Spleen (tissue), 10 donors: ENCODE data around the gene GPN2. TPM values are rescaled to one million over a fixed set of nuclear protein-coding genes. Genes with fewer than 3 reads are reported as not detected.

Source experiments
- polyA plus RNA-seq, 3 donors: library from polyadenylated mRNA; stranded (reverse); fragments of 200-250 nt; gene quantifications; one replicate each; pipeline ENCODE4 v1.2.1, GENCODE V29; 2013
- total RNA-seq, 7 donors: library from RNA; depleted of rRNA in 3 of 7; stranded (reverse); fragments of >200 nt in 3 of 7; fragmentation: NEBNext Ultra II Directional in 4 of 7; extraction: Animal tissue kit (Norgen Biotek cat#: 25700) in 4 of 7; gene quantifications; one replicate each; pipeline versions ENCODE4 v1.1.0 to v1.2.1, GENCODE V29; 2016 to 2021
- donor health status: healthy with polysubstance abuse.
- donor health status: DM: no; HTN: no; CAD: no; lungs with moderate emphysema.
- donor health status: DM: no; HTN: no; CAD: no.
- donor health status: Bipolar disorder and iron deficiency.
- donor health status: healthy.
- donor health status: DM: no; HTN: no; CAD: no.
- donor health status: DM: yes; HTN: yes; CAD: no.

Gene GPN2
- total and polyA plus RNA-seq, 10 donors: 11.6 to 28.7 (median 17.1) TPM

Other genes with a start within 250 kb of the GPN2 start
- gene ARID1A, start 194.3 kb downstream of the GPN2 start, total RNA-seq: 100 to 1,000 TPM in 3 of 7 donors, 10 to 100 TPM in 4; 86.0 to 121 (median 97.4) TPM
- 10 to 100 TPM in 2 of 3 donors, 1 to 10 TPM in 1; 9.8 to 24.2 (median 14.6) TPM for gene ARID1A, start 194.3 kb downstream of the GPN2 start, polyA plus RNA-seq
- gene PIGV, start 102.3 kb downstream of the GPN2 start, total RNA-seq: 10 to 100 TPM in 6 of 7 donors, 1 to 10 TPM in 1; 8.1 to 21.8 (median 12.5) TPM
- gene PIGV, start 102.3 kb downstream of the GPN2 start, polyA plus RNA-seq: 1 to 10 TPM; 4.8 to 6.6 (median 5.2) TPM
- gene ZDHHC18, start 63.6 kb downstream of the GPN2 start, total RNA-seq: 10 to 100 TPM; 41.6 to 80.4 (median 54.4) TPM
- 10 to 100 TPM in 1 of 3 donors, 1 to 10 TPM in 2; 6.2 to 22.0 (median 8.9) TPM for gene ZDHHC18, start 63.6 kb downstream of the GPN2 start, polyA plus RNA-seq
- under 1 TPM in 4 of 7 donors, not detected in 3; 0.51 to 0.79 (median 0.58) TPM for gene SFN, start 27.1 kb downstream of the GPN2 start, total RNA-seq
- under 1 TPM; 0.27 to 0.80 (median 0.63) TPM for gene SFN, start 27.1 kb downstream of the GPN2 start, polyA plus RNA-seq
- gene GPATCH3, start 10.2 kb upstream of the GPN2 start, total RNA-seq: 10 to 100 TPM; 14.3 to 20.2 (median 17.3) TPM
- 10 to 100 TPM; 13.3 to 25.8 (median 19.3) TPM for gene GPATCH3, start 10.2 kb upstream of the GPN2 start, polyA plus RNA-seq
- gene NR0B2, start 23.7 kb upstream of the GPN2 start, total RNA-seq: 10 to 100 TPM in 3 of 7 donors, 1 to 10 TPM in 4; 2.6 to 27.1 (median 10.0) TPM
- gene NR0B2, start 23.7 kb upstream of the GPN2 start, polyA plus RNA-seq: 10 to 100 TPM in 1 of 3 donors, 1 to 10 TPM in 1, under 1 TPM in 1; 0.74 to 10.7 (median 5.6) TPM
- 10 to 100 TPM; 35.7 to 55.7 (median 49.3) TPM for gene NUDC, start 31.5 kb upstream of the GPN2 start, total RNA-seq
- gene NUDC, start 31.5 kb upstream of the GPN2 start, polyA plus RNA-seq: 10 to 100 TPM; 42.5 to 62.2 (median 48.8) TPM
- gene KDF1, start 70.2 kb upstream of the GPN2 start, total RNA-seq: 1 to 10 TPM in 4 of 7 donors, under 1 TPM in 3; 0.44 to 2.1 (median 1.1) TPM
- 1 to 10 TPM in 1 of 3 donors, under 1 TPM in 2; 0.67 to 1.1 (median 0.89) TPM for gene KDF1, start 70.2 kb upstream of the GPN2 start, polyA plus RNA-seq
- 10 to 100 TPM in 2 of 7 donors, 1 to 10 TPM in 5; 3.1 to 18.1 (median 6.8) TPM for gene TRNP1, start 103.4 kb upstream of the GPN2 start, total RNA-seq
- 1 to 10 TPM; 3.3 to 9.7 (median 6.1) TPM for gene TRNP1, start 103.4 kb upstream of the GPN2 start, polyA plus RNA-seq
- under 1 TPM in 6 of 7 donors, not detected in 1; 0.43 to 0.65 (median 0.47) TPM for gene TENT5B, start 122.6 kb upstream of the GPN2 start, total RNA-seq
- gene TENT5B, start 122.6 kb upstream of the GPN2 start, polyA plus RNA-seq: 1 to 10 TPM in 1 of 3 donors, under 1 TPM in 2; 0.41 to 1.0 (median 0.74) TPM